VCaP (cell line): ENCODE data around the gene TTC9.
A peak's percentile ranks its signal among the peaks of the same experiment; 100 is the strongest.

Experiments
- H3K27ac ChIP-seq: fragments of 450-650 bp; 2 replicates; pipeline ENCODE4 v1.5.1; 2017
- TF ChIP-seq, protein P1 (sequence below): fragments of 450-650 bp; conservative IDR thresholded peaks from 2 replicates; pipeline ENCODE4 v1.5.1; 2017; ENCODE audit warnings: mild to moderate bottlenecking, moderate library complexity

Gene TTC9

DNA sequence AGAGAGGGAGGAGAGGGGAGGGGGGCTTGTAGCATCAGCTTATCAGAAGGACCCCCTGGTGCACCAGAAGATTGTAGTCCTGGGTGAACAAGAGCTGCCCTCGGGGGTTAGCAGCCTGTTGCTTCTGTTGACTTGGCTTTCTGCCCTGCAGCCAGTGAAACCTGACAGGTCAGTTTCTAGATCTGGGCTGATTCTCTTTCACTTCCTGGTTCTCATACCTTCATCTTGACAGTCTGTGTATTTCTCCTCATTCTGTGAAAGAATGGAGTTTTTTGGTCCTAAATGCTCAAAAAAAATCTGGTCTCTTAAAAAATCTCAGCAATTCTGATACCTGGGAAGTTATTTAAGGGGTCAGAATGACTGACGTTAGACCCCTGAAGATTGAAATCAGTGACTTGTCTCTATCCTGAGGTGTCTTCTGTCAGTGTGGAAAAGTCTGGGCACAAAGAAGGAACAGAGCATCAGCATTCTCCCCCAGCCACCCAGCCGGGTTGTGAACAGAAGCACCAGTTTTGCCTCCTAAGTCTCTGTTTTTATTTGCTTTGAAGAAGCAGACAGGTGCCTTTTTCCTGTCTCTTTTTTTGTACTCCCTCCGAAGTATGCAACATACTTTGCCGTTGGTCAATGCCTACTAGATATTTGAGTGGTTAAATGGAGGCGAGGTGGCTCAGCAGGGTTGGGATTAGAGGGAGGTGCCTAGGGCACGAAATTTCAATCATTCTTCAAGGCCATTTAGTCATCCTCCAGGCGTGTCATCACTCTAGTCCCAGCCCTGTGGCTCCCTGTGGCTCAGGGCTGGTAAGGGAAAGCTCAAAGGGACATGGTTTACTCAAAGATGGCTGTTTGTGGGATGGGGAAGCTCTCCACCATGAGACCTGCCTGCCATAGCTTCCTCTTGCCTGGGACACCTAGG is 24.0 kb downstream of the TTC9 start:
- H3K27ac ChIP-seq, result peak overlapping the region; percentile 99
- TF ChIP-seq, protein P1, sequence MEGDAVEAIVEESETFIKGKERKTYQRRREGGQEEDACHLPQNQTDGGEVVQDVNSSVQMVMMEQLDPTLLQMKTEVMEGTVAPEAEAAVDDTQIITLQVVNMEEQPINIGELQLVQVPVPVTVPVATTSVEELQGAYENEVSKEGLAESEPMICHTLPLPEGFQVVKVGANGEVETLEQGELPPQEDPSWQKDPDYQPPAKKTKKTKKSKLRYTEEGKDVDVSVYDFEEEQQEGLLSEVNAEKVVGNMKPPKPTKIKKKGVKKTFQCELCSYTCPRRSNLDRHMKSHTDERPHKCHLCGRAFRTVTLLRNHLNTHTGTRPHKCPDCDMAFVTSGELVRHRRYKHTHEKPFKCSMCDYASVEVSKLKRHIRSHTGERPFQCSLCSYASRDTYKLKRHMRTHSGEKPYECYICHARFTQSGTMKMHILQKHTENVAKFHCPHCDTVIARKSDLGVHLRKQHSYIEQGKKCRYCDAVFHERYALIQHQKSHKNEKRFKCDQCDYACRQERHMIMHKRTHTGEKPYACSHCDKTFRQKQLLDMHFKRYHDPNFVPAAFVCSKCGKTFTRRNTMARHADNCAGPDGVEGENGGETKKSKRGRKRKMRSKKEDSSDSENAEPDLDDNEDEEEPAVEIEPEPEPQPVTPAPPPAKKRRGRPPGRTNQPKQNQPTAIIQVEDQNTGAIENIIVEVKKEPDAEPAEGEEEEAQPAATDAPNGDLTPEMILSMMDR, result no peak

DNA sequence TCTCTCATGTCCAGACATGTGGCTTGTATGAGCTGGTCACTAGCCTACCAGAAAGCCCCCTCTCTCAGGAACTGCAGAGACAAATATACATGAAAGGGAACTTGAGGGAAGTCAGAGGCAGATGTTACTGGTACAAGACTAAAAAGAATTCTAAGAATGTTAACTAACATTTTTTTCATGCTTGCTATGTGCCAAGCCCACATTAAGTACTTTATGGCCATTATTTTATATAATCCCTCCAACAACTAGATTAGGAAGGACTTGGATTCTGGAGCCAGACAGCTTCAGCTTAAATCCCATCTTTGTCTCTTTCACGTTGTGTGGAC is 24.6 kb downstream of the TTC9 start:
- TF ChIP-seq, protein P1, result no peak
- peak overlapping the region; percentile 99 for H3K27ac ChIP-seq

DNA sequence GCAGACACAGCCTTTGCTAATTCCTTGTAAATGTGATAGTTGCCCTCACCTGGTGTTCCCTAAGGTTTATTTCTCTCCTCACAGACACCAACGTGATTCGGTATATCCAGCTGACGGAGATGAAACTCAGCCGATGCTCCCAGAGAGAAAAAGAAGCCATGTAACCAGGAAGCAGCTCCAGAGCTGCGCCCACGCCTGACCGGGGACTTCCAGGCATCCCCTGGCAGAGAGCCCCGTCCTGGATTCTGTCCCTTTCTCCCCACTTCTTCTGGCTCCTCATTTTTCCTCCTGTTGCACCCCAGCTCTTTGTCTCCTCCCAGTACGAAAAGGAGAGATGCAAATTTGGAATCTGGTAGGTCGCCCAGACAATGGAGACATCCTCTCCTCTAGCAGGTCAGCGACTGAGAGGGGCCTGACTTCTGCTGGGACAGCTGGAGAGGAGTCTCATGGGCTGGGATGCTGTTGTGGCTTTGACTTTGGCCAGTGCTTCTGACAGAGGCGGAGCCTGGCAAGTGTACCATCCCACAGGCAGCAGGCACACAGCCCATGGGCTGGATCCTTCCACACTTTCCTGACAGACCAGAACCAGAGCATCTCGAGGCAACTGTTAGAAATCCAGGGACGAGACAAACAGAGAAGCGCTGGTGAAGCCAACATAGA is 29.4 kb downstream of the TTC9 start:
- no peak overlapping the region for H3K27ac ChIP-seq
- TF ChIP-seq, protein P1, result no peak

DNA sequence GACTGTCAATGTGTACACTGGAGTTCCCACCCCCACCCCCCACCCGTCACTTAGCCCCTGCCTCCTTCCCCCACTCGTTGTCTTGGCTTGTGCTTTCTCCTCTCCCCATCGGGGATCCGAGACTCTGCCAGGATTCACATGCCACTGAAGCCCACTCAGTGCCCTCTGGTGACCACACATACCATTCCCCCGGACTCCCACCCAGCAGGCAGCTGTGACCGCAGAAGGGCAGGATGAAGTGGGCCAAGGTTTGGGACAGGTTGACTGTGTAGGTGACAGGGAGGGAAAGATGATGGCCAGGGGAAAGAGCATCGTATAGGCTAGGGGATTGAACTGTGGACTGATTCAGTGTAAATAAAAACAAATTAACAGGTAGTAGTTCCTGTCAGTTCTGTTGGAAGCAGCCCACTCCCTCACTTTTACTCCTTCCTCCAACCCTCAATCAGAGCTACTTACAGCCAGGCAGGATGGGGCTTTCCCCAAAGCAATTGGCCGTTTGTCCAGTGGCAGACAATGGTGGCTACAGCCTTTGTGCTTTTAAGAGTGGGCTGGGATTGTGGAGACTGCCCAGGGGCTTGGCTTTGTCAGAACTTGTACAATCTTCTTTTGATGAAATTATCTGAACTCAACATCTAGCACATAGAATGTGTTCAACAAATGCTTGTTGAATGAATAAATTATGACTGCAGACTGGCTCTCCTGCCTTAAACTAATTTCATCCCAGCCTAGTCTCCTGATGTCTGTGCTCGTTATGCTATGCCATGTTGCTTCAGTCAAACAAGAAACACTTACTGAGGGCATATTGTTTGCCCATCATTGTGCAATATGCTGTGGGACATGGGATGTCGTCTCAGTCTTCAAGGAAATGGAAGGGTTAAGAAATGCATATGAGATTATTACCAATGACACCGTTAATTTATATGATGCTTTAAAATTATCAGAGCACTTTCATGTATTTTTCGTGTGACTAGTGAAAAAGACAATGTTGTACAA is 30.2 kb downstream of the TTC9 start:
- TF ChIP-seq, protein P1, result no peak
- no peak overlapping the region for H3K27ac ChIP-seq

DNA sequence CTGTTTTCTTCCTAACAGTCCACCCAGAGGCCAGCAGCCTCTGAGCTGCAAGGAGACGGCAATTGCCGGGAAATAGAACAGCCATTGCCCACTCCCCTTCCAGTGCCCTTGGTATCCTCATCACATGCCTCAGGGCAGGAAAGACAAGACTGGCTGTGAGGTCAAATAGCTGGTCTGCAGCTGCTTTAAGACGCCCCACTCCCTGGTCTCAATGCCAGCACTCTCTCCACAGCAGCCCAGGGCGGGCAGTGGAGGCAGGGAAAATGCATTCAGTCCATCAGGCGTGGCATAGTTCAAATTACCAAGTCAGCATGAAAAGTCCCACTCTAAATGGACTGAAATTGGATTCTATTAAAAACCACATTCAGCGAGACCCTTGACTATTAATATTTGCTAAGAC is 35.6 kb downstream of the TTC9 start:
- H3K27ac ChIP-seq, result no peak overlapping the region
- TF ChIP-seq, protein P1, result no peak

DNA sequence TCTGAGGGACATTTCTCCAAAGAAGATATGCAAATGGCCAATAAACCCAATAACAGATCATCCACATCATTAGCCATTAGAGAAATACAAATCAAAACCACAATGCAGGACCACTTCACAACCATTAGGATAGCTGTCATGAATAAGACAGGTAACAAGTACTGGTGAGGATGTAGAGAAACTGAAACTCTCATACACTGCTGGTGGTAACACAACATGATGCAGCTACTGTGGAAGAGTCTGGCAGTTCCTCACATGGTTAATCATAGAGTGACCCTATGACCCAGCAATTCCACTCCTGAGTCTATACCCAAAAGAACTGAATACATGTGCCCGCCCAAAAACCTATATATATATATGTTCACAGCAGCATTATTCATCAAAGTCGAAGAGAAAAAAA is 39.0 kb downstream of the TTC9 start:
- no peak overlapping the region for H3K27ac ChIP-seq
- TF ChIP-seq, protein P1, result no peak

DNA sequence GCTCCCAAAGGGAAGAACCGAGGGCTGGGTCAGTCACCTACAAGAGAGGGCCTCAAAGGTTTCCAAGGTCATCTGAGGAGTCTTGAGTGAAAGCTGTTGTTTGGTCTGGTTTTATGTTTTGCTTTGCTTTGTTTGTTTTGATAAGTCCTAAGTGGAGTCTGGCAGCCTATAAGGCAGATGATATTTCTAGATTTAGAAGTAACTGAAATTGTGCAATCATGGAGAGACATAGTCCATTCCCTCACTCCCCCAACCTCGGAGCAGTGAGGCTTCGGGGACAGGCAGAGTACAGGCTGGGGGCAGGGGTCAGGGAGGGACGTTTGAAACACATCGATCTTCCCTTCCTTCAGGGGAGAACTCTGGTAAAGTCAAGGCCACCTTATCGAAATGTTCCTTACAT is 42.3 kb downstream of the TTC9 start:
- TF ChIP-seq, protein P1, result no peak
- H3K27ac ChIP-seq, result no peak overlapping the region
